Inflammatory macrophage treated with lipopolysaccharide for 1 hour (primary cell): ENCODE data around the gene NCKAP5.

ENCODE experiments used
- DNase-seq, 2 donors: peaks; one replicate each; pipeline ENCODE4 v3.0.0-alpha.2; 2020 to 2022

Gene NCKAP5

DNA sequence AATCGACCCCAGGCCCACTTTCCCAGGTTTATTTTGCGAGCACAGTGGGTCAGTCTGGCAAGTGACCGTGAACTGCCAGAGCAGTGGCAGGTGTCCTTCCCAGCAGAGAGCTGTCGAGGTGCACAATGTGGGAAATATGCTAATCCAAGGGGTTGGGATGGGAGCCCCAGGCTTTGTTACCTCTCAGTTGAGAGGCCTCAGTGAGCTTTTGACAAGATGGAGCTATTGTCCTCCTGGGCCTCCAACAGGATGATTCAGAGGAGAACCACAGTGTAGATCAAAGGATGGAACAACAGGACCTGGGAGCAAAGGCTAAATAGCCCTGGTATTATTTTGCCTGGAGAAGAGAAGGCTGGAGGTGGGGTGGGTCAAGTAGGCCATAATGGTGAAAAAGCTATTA, 150.8 kb downstream of the NCKAP5 start:
- DNase-seq = no peak

DNA sequence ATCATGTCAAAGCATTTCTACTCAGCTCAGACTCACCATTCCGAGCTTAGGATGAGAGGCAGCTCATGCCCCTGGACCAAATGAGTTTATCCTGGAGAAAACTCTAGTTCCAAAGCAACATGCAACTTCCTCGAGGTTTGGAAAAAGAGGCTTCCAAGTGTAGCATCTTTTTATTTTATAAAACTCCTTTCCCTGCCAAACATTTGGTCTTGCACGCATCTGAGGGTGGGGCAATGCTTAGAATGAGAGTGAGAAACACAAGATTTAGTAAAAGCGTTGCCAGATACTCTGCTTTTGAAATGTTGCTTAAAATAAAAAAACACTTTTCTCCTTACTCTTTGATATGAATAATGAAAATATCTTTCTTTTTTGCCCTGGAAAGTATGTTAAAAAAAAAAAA, 151.5 kb downstream of the NCKAP5 start:
- no peak for DNase-seq

DNA sequence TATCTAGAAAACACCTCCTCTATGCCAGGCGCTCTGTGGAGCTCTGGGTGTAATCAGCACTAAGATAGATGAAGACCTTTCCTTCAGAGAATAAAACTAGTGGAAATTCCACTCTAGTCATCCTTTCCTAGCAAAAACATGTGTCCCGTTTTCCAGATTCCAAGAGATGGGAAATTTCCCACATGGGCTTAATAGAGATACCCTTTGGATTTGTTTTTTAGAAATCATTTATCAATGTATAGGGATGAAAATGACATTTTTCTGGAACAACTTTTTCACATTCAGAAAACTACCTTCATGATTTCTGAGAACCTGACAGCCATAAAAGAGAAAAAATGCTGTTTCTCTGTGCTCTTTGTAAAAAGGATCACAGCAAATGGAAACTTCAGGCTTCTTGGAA, 152.1 kb downstream of the NCKAP5 start:
- DNase-seq = no peak

DNA sequence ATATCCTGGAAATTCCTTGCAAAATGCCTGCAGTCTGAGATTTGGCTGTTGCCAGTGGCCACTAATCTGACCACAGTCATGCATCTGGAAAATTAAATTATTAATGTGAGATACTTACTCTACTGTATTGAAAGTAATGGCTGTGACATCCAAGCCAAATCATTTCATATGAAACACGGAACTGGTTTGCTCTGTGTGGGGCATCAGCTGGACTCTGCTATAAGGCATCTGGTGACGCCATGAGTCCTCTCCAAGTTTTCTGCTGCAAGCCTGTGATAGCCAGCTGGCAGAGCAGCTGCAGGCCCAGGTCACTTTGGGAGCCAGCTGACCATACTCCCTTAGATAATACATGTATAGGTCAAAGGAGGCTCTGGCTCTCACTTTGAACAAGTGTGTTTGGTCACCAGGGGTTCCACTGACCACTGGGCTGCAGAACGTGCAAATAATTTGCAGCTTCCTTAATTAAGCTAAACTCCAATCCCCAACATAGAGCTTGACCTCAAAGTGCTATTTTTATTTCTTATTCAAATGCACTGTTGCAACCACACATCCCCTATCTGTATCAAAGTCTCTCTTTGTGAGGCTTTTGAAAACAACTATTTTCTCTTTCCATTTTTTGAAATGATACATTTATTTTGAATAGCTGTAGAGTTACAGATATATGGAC, 152.9 kb downstream of the NCKAP5 start:
- no peak for DNase-seq

DNA sequence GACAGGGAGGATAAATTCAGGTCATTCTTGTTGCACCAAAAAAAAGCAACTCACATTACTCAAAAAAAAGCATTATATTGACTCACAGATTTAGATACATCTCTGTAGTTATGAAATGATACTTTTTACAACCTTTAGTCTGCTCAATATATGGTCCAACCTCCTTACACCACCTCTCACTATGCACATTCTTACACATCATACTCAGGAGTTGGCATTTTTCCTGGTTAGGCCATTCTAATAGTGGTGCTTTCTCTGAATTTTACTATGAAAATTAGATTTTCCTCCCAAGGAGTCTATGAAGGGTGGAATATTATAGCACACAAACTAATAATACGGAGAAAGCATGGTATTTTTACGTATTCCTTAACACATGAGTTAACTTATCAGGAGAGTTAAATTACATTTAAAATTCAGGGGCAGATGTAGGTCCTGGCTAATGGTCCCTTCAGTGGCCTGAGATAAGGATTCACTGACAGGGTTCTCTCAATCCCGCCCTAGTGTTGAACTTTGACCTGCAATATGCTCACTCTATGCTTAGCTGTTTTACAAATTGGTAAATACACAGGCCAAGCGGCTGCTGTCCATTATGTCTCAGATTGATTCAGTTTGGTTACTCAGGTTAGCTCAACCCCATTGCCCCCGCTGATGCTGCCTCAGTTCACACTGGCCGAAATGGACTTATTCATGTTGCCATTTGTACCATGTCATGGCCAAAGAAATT, 153.6 kb downstream of the NCKAP5 start:
- no peak for DNase-seq

DNA sequence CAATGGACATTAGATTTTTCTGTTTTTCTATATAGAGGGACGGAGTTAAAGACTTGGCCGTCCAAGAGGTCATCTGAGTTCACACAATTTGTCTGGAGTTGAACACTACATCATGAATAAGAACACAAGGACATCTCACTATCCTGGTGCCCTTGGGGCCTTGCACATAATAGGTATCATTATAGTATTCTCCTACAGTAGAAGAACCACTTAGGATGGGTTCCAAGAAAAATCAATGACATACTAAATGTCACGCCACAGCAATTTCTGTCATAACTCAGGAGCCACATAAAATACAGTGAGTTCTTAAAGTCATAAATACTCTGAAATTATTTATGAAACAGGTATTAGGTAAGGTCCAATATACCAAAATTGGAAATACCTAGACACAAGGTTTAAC, 154.4 kb downstream of the NCKAP5 start:
- DNase-seq = no peak

DNA sequence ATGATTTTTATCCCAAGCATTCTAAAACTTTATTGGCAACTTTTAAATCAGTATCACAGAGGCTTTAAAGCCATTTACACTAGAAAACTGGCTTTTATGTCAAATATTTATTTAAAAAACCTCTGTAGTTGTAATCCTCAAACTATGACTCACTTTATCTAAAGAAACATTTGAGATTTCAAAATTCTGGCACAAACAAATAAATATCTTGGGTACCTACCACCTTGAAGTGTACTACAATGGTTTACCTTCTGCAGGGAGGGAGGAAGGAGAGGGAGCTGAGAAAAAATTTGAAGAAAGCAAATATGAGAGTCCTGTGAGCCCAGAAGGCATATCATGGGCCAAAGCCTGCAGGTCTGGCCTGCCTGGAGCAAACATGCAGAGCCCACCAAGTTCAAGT, 155.6 kb downstream of the NCKAP5 start:
- DNase-seq = no peak

DNA sequence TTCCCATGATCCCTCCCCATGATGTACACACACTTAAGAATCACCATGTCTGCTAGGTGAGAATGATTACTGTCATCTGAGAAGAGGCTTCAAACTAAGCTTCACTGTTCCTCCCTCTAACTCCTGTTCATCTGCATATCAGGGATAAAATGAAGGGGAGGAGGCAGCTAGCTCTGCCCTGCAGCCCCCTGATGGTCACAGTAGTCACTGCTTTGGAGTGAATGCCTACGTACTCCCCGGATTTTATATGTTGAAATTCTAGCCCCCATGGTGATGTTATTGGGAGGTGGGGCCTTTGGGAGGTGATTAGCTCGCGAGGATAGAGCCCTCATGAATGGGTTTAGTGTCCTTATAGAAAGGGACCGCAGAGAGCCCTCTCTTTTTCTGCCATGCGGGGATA, 156.4 kb downstream of the NCKAP5 start:
- no peak for DNase-seq

DNA sequence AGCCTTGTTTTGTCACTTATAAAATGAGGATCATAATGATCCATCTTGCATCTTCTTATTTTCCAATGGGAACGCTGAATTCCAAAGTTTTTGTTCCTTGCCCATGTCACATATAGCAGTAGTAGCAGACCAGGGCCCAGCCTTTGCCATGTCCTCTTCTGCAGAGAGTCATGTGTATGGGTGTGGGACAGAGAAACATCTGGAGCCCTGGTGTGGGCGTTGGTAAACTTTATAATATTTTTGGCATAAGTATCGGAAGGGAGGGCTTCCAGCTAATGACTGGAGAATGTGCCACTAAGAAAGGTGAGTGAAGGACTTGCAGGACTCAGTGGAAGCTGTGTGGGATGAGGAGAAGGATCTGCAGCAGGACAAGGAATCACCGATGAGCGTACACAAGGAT, 157.2 kb downstream of the NCKAP5 start:
- no peak for DNase-seq

DNA sequence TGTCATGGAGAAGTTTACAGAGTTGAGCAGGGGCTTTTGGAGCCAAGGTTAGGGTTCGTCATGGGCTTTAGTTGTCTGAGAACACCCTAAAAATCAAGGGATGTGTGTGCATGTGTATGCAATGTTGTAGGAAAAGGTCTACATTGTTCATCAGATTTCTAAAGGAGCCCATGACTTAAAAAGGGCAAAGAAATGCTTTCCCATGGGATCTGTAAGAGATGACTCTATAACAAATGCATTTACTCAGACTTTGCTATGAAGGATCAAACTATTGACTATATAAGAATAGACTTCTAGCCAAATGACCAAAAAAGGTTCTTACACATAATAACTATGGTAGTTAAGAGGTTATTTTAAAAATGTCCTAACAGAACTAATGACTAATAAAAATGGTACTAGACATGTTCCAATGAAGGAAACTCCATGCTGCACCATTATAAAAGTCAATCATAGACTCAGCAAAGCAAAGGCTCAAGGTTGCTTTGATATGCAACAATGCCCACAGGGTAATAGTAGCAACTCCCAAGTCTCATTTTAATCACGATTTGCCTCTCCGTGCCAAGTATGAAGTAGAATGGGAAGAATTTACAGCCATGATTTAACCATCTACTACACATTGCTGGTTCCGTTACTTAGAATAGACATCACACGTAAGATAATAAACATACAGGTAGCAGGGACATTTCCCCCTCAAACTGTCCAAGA, 158.5 kb downstream of the NCKAP5 start:
- DNase-seq = no peak

DNA sequence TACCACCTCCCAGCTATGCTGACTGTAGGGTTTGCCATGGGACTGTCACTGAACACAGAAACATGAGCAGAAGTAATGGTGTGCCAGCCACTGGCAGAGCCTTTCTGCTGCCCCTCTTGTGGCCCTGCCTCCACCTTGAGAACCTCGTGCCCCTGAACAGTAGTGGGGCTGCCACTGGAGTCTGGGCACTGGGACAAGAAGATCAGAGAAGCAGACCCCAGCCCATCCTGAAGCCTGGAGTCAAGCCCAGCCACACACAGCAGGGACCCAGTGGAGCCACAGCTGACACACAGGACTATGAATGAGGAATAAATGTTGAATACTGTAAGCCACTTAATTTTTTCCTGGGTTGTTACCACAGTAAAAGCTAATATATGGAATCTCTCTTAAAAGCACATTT, 159.6 kb downstream of the NCKAP5 start:
- DNase-seq = no peak

DNA sequence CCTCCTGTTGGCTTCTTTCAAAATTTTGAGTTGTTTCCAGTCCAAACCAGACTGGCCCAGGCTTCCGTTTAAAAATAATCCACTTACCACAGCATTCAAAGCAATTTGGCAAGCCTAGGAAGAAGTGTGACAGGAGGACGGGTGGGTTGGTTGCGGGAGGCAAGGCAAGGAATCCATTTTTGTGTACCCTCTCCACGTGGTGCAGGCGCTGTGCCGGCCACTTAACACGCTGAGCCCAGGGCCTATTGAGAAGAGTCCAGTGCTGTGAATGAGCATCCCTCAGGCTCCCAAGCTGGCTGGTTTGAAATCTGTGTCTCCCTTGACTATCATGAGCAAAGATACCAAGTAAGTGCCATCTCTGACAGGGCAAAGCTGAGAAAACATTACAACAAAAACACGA, 160.9 kb downstream of the NCKAP5 start:
- no peak for DNase-seq

DNA sequence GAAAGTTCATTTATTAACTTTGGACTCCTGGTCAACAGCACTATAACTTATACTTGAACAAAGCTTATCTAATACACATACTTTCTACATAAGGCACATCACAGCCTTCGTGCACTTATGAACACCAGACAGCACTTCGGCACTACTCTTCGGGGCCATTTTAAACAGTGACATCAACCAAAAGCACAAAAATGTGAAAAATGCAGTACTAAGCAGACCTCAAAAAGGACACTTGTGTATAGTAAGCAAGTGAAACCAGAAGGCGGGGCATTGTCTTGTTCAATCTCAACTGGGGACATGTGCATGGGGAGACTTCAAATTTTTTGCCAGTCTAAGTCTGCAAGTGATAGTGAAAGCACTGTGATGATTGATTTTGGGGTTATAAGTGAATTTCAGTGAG, 163.0 kb downstream of the NCKAP5 start:
- DNase-seq = no peak

DNA sequence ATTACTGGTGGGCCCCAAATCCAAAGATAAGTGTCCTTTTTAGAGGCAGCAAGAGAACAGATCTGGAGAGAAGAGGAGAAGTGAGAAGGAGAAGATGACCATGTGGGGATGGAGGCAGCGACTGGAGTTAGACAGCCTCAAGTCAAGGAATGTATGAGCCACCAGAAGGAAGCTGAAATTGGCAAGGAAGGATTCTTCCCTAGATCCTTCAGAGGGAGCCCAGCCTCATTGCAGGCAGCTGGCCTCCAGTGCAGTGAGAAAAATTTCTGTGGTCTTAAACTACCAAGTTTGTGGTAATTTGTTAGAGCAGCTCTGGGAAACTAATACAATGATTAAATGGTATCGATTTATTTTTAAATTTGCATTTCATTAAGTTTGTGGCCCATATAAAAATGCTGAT, 167.9 kb downstream of the NCKAP5 start:
- DNase-seq = no peak

DNA sequence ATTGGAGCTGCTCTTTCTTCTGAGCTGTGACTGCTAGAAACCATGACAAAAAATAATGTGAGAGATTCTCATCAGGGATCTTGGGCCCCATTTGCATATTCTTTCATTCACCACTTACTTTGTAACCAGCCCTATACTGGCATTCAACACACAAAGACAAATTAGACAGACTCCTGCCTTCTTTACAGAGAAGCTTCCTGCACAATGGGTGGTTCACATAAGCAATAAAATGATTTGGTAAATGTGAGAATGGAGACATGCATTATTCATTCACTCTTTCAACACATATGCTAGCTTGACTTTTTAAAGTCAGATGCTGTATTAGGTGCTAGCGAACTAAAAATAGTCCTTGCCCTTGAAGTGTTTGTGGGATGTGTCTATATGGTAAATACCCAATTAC, 174.4 kb downstream of the NCKAP5 start:
- no peak for DNase-seq

DNA sequence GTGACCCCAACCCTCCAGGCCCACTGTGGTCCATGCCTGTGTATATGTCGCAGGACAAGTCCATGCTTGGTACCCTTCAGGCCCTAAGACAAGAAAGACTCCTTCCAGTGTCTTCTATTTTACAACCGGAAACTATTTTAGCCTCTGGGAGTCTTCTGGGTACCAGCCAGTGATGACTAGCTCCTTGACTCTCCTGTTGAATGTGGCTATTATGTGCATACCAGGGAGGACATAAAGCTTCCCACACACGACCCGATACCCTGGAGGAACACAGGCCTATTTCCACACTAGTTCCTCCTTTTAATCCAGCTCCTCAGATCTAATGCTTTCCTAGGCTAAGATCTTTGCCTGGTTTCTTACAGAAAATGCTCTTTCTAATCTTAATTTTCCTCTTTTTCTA, 178.1 kb downstream of the NCKAP5 start:
- no peak for DNase-seq

DNA sequence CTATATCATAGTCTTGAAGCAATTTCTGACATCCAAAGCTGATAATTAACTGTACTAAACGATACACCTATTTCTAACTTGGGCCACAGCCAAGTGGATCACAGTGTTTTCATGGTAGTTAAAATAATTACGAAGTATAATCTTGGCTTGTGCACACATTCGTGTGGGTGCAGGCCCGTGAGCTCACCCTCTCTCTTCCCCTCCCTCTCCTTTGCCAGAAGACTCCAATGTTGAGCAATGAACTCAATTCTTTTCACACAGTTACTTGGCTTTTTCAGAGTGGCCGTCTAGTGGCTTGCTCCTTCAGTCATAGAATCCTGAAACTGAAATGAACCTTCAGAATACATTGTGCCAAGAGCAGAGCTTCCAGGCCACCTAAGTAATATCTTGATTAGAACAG, 178.7 kb downstream of the NCKAP5 start:
- DNase-seq = no peak

DNA sequence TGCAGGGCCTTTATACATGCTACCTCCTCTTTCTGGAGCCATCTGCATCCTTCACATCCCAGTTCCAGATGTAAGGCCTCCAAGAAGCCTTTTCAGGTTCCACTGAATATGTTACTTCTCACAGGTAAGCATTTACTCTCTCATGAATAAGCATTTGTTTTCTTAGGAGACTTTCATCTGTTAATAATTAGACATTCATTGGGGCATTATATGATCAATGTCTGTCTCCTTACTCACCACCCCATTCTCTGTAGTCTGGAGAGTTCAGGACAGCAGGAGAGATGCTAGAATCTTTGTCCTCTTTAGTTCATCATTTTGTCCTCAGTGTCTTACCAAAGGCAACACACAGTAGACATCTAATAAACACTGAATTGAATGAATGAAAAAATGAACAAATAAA, 185.7 kb downstream of the NCKAP5 start:
- no peak for DNase-seq

DNA sequence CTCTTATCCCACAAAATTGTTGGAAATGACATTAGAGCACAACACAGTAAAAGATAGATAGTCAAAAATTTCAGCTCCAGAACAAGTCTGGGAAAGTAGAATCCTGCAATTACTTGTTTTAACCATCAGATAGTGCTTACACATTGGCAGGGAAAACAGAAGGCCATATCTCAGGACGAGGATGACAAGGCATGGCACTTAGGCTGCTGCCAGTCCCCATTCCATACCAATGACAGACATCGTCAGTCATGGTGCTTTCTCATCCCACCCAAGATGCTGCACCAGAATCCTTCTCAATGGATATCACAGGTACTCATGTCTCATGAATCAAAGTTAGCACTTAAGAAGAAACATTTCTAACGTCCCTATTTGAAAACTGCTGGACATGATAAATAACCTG, 187.3 kb downstream of the NCKAP5 start:
- DNase-seq = no peak

DNA sequence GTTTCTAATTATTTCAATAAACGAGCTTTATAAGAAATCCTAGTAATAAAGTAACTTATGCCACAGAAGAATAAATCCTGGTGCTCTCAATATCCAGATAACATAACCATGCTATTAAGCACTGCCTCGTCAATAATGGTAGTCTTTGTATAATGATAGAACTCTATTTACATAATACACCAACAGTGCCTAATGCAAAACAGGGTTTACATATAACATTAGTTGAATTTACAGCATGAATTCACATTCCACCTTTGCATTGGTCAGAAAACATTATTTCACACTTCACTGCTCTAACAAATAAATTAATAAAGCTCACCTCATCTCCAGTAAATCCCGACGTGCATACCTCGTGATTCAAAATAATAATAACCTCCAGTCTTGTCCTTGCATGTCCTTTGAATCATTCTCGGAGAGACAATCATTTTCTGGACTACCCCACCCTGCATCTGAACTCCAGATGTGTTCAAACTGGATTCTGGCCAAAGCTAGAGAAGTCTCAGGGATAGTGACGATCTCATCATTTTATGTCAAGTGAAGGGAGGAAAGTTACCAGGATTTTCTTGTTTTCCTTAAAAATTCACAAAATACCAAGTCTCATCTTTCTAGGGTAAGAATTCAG, 189.2 kb downstream of the NCKAP5 start:
- DNase-seq = no peak

DNA sequence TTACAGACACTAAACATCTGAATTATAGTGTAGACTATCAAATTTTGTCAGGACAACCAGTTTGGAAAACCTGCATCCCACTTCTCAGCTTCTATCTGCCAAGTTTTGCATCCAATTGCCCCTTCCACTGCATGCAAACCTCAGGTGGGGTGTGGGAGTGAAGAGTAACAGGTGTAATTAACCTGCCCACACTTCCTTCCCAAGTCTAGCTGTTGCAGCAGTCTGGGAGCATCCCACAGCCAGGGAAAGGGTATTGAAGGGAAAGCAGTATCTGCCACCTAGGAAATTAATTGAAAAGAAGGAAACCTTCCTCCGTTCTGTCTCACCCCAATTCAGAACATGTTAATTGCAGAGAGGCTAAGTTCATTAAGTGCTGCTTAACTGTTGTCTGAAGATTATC, 189.9 kb downstream of the NCKAP5 start:
- DNase-seq = no peak

DNA sequence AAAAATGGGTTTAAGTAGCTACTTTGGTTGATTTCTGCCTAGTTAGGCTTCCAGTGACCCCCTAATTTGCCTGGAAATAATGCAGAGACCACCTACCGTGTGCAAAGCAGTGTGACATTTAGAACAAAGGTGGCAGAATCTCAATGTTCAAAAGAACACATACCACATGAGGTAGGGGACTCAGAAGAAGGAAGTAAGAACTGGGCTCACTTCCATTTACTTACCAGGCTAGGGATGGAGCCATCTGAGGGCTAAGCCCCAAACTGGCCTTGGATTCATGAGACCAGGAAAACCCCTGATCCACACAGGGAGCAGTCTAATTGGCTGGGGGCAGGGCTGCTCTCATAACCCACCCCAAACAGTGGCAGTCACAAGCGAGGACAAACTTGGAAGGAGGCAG, 190.7 kb downstream of the NCKAP5 start:
- DNase-seq = no peak

DNA sequence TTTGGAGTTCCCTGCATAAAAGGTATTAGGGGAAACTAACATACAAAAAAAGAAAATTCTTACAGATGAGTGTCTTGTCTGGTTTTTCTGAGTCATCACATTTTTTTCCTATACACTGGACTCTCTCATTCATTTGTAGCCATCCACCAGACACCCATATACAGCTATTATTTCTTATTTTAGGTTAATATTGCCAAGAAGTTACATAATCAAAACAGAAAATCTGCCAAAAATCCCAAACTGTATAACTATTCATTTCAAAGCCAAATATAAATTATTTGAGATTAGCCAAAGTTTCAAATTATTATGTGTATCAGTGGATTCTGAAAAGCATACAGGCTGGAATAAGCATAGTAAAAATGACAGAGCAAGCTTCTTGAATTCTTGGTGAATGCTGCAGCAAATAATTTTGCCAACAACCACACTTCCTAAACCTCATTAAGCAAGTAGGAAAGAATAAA, 191.2 kb downstream of the NCKAP5 start:
- no peak for DNase-seq

DNA sequence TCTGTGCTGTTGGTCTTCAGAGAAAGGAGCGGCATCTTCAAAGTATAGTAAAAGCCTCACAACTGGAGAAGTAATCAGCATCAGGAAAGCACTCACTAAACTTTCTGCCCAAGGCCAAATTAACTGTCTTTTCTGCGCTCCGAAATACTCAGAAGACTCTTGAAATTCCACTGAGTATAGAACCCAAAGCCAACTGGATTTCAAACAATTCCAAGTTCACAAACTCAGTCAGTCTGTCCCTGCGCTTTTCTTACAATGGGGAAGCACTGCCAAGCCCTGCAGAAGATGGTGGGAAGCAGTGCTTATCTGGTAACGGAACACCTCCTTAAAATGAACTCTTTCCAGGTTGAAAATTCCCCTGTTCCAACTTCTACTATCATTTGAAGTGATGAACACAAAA, 193.5 kb downstream of the NCKAP5 start:
- DNase-seq = no peak
